ENCODE data around the gene OR4D11.

OR4D11 gene

DNA sequence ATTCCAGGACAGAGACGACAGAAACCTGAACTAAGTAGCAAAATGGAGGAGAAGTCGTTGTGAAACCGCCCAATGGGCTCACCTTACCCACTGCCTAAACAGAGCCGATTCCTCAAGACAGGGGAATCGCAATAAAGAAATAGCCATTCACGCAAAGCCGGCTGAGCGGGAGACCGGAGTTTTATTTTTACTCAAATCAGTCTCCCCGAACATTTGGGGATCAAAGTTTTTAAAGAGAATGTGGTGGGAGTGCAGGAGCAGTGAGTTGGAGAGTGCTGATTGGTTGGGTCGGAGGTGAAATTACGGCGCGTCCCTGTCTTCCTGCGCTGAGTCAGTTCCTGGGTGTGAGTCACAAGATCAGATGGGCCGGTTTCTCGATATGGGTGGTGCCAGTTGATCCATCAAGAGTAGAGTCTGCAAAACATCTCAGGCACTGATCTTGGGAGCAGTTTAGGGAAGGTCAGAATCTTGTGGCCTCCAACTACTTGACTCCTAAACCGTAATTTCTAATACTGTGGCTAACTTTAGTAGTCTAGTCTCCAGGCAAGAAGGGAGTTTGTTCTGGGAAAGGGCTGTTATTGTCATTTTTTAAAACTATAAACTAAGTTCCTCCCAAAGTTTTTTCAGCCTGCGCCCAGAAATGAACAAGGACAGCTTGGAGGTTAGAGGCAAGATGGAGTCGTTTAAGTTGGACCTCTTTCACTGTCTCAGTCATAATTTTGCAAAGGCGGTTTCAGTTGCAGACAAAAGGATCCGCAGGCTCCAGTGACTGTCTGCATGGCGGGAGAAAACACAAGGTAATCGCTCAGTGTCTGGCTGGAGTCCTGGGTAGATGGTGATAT is 42.0 kb downstream of the OR4D11 start:
- peak in 1 of 42 donors; percentile 31 for DNase-seq
- intact Hi-C loops (cut with DNase I), result loop anchor here (10.0 kb wide), 1 partner anchor 259 kb away; no protein-coding TSS in a partner anchor

DNA sequence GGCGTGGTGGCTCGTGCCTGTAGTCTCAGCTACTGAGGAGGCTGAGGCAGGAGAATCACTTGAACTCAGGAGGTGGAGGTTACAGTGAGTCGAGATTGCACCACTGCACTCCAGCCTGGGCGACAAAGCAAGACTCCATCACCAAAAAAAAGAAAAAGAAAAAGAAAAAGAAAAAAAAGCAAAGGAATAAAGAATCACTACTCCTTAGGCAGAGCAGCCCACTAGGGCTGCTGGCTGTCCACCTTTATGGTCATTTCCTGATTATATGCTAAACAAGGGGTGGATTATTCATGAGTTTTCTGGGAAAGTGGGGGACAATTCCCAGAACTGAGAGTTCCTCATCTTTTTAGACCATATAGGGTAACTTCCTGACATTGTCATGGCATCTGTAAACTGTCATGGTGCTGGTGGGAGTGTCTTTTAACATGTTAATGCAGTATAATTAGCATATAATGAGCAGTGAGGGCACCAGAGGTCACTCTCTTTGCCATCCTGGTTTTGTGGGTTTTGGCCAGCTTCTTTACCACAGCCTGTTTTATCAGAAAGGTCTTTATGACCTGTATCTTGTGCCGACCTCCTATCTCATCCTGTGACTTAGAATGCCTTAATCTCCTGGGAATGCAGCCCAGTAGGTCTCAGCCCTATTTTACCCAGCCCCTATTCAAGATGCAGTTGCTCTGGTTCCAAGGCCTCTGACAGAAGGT is 44.4 kb downstream of the OR4D11 start:
- peak in 1 of 42 donors; percentile 5 for DNase-seq
- intact Hi-C loops (cut with DNase I), result loop anchor here (10.0 kb wide), 1 partner anchor 257 kb away; no protein-coding TSS in a partner anchor

DNA sequence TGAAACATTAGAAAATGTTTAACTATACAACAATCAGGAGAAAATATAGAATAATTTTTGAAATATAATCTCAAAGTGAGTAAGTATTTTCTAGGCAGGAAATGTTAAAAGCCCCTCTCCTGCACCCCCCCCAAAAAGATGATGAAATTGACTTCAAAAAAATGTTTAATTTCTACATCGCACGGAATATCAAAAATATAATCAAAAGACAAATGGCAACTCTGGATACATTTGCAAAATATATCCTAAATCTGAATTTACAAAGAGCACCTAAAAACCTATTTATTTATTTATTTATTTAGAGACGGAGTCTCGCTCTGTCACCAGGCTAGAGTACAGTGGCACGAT is 44.9 kb downstream of the OR4D11 start:
- DNase-seq, result no peak
- intact Hi-C loops (cut with DNase I), result loop anchor here (10.0 kb wide), 1 partner anchor 257 kb away; no protein-coding TSS in a partner anchor

DNA sequence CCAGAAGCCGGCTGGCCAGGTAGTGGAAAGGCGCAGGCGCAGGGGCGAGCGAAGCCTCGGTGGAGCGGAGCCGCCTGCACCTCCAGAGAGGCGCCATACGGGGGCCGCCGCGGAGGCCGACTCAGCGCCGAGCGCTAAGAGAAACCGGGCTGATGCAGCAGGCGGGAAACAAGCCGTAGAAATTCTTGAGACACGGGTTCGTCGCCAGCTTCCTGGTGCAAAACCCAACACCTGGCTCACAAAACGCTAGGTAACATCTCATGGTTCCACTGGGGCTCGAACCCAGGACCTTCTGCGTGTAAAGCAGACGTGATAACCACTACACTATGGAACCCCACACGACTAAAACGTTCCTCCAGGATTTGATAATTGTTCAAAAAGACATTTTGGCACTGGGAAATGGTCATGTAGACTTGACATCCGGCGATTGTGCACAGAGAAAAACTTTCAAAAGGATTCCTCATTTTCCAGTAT is 47.0 kb downstream of the OR4D11 start:
- DNase-seq, result peak; percentile 58 to 94 (median 82)
- intact Hi-C loops (cut with DNase I), result loop anchor here (5.0 kb wide), 1 partner anchor 67 kb away; the partner anchor contains the start of gene OSBP

DNA sequence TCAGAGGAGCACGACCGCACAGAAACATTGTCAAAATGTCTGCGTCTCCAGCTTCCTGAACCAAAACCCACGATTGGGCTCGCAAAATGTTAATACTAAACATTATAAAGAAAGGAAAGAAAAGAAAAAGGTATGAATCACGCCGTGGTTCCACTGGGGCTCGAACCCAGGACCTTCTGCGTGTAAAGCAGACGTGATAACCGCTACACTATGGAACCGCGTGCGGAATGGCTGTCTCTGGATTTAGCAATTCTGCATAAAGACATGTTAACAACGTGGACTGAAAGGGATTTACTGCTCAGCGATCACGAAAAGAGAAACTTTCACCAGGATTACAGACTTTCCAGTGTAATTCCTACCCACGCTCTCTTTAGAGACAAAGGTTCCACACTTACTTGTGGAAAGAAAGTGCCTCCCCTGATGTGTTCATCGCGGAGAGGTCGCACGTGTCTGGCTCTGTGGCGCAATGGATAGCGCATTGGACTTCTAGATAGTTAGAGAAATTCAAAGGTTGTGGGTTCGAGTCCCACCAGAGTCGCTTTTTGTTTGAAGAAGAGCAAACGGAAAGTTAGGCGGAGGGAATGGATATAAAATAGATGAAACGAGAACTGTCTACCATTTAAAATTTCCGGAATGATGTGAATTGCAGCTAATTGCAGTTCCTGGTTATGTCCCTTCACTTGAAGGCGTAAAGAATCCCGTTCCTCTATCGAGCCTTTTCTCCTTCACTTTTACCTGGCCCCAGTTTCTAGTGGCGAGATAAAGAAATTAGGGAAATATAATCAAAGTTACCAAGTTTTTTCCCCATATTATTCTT is 47.7 kb downstream of the OR4D11 start:
- intact Hi-C loops (cut with DNase I), result loop anchor here (5.0 kb wide), 1 partner anchor 66 kb away; the partner anchor contains the start of gene OSBP
- peak in 41 of 42 donors; percentile 48 to 88 (median 72) for DNase-seq

DNA sequence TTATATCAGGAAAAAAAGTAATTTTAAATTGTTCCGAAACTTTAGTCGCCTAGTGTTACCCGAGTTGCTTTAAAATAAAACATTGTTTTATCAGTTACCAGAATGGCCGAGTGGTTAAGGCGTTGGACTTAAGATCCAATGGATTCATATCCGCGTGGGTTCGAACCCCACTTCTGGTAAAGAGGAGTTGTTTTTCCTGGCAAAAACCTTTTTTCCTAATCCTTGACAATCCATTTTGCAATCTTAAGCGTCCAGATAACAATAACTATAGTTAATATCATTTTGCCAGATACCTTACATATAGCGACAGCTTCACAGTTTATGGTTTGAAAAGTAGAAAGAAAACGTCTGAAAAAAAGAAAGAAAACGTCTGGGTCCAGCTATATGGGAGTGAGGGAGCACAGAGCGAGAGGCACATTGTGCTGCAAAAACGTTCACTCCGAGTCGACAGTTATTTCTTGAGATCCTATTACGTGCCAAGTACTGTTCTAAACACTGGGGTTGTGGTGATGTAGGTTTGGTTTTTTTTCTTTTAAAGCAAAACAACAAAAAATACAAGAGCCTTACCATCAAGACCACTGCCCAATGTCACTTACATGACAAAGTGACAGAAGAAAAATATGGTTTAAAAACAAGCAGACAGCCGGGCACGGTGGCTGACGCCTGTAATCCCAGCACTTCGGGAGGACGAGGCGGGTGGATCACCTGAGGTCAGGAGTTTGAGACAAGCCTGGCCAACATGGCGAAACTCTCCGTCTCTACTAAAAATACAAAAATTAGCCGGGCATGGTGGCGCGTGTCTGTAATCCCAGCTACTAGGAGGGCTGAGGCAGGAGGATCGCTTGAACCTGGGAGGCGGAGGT is 48.5 kb downstream of the OR4D11 start:
- DNase-seq, result peak in 14 of 42 donors; percentile 33 to 74 (median 44)
- intact Hi-C loops (cut with DNase I), result loop anchor here (5.0 kb wide), 1 partner anchor 65 kb away; the partner anchor contains the start of gene OSBP

DNA sequence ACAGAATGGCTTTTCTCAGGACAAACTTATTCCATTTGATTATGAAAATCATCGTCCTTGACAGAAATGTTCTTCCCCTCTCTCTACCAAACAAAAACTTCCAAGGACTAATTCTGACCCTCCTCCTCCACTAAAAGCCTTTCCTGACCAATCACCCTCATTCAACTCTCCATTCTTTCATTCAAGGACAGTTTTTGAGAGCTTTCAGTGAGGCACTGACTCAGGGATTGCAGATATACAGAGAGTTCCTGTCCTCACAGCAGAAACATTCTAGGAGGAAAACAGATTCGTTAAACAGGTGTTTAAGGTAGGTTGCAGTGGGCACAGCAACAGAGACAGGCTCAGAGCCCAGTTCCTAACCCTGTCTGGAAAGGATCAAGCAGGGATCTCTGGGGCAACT is 49.5 kb downstream of the OR4D11 start:
- no peak for DNase-seq
- intact Hi-C loops (cut with DNase I), result loop anchor here (5.0 kb wide), 1 partner anchor 64 kb away; the partner anchor contains the start of gene OSBP

DNA sequence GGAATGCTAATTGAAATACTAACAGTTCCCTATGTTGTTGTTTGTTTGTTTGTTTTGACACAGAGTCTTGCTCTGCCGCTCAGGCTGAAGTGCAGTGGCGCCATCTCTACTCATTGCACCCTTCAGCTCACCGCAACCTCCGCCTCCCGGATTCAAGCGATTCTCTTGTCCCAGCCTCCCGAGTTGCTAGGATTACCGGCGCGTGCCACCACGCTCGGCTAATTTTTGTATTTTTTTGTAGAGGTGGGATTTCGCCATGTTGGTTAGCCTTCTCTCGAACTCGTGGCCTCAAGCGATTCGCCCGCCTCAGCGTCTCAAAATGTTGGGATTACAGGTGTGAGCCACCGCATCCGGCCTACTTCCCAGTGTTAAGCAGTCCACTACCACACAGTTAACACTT is 49.9 kb downstream of the OR4D11 start:
- intact Hi-C loops (cut with DNase I), result loop anchor here (5.0 kb wide), 1 partner anchor 64 kb away; the partner anchor contains the start of gene OSBP

More for the DNA sequence above, 49.9 kb downstream of the OR4D11 start:
- DNase-seq, result no peak
